GM19240 (cell line): ENCODE data around the gene FBN1.

Source experiments
- DNase-seq: peaks from one replicate; pipeline ENCODE4 v3.0.0; 2011; ENCODE audit warnings: low spot score; ENCODE audit not compliant: insufficient read length

The FBN1 gene

GRCh38 chr15:48556159-48556897 lies 89.2 kb downstream of the FBN1 start:
- DNase-seq: no peak

DNA sequence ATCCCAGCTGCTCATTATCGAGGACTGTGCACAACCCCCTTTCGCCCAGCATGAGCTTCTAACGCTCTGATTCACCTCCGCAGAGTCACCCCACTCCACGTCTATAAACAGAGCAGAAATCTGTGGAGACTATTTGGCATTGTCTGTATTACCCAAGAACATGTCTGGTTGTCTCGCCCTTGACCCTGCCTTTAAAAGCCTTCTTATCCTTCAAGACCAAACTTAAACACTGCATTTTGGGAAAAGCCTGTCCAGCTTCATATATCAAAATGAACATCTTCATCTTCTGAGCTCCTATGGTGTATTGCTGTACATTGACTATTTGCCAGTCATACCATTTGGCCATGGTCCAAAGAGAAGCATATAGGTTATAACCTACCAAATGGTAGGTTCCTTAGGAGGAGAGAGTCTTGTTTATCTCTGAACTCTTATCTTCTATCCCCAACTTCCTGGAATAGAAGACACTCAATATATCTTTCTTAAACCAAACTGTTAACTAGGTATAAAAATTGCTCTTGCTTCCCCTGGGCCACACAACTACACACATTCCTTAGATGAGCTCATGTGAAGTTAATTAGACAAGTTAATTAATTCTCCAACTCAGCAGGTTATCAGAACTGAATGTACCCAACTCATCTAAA lies 90.1 kb downstream of the FBN1 start:
- DNase-seq: no peak

- no peak for DNase-seq
Measured at GRCh38 chr15:48554112-48554511, 91.4 kb downstream of the FBN1 start.

GRCh38 chr15:48553559-48553958 lies 92.0 kb downstream of the FBN1 start:
- no peak for DNase-seq

DNA sequence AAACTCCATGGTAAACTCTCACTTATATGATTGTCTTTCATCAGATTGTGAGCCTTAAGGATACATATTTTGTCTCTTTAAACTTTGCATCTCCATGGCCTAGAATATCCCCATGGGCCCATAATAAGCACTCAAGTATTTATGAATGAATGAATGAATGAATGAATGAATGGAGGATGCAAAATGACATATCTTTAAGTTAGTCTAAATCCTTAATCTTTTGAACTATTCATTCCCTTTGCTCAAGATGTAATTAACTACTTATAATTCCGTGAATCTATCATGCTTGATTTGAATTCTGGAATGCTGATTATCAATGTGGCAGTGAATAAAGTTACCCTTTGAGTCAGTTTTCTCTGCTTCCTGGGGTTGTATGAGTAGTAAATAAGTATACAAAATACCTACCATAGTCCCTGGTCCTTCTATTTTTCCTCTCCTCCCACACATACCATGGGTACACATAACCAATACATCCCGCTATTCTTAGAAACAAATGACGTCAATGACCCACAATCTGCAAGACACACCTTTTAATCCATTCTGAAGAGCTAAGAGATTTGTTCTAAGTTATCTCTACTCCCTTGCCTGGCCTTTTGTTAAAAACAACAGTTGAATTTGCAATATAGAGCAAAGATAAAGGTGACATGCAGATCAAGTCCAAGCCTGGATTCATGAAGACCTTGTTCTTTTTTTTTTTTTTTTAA lies 94.5 kb downstream of the FBN1 start:
- DNase-seq: no peak

DNA sequence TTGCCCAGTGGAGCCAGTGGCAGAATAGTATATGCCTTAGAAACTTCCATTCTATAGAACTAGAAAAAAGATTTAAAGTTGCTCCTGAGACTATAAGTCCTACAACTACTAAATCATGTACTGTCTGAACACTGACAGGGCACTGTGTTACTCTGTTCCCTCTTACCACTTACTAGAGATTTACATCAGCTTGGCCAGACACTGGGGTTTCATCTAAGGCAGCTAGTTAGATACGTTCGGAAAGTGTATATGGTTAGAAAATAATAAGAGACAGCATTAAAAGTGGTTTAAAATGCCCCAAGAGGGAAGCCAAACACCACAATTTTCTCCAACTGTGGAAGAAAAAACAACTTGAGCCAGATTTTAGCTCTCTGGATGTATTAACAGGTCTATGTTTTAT lies 97.1 kb downstream of the FBN1 start:
- DNase-seq: no peak

GRCh38 chr15:48547286-48547685 lies 98.2 kb downstream of the FBN1 start:
- no peak for DNase-seq

GRCh38 chr15:48546296-48546695 lies 99.2 kb downstream of the FBN1 start:
- no peak for DNase-seq

DNA sequence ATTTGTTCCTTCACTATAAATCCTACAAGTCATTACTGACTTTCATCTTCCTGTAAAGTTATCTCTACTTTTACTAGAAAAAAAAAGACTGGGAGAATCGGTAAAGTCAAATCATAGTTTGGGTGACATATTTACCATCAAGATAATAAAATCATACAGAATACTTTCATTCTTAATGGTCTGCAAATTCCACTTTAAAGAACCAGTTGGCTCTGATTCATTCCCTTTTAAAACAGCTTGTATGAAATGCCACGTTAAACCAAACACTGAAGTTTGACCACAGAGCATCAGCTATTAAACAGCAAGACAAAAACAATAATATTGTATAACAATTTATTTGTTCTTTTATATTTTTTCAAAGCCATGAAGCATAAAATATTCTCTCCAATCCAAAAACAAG lies 100.7 kb downstream of the FBN1 start:
- no peak for DNase-seq

DNA sequence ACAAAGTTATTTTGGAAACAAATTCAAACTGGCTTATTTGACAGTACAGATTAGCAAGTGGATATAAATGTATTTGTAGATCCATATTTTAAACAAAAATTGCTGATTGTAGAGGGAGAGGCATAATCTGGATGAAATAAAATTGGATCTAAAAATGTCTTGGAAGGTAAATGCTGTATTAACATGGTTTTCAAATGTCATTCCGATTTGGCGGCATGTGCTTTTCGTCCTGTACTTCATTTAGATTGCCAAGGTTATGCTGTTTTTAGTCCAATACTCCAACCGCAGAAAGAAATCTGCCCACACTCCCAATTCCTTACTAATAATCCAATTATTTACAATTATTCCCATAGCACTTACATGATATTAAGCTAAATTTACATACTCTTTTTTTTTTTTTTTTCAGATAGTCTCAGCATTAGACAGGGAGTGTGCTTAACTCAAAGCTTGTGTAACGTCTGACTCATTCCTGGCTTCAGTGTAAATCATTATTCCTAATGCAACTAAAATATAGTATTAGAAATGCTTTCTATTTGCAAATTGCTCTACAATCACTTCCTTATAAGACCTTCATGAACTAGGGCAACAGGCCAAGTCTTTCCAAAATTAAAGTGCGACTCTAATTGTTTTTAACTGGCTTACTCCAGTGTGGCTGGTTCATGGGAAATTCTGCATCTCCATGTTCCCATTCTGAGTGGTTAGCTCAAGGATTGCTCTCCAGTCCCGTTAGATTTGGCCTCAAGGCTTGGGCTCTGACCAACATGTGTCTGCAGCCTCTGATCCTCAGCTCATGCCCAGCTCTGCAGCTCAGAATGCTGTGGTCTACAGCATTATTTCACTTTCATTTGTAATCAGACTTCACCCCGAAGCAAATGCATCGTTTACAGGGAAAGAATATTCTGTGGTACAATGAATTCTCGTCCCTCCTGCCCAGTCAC lies 103.9 kb downstream of the FBN1 start:
- DNase-seq: peak; percentile 43

DNA sequence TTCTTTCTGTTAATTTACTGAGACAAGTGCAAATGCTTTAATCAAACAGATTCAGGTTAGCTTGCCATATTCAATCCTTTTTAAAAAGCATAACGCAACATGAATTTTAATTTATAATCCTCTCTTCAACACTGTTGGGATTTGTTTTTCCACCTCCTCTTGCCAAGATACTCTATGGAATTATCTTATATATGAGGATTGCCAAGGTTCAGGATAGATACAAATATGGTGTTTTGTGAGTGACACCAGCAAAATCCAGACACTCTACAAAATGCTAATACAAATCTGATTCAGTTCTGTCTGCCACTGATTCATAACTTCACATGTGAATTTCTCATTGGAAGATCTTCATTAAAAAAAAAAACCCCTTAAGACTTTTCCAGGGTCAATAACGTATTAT lies 104.8 kb downstream of the FBN1 start:
- DNase-seq: no peak

- DNase-seq: no peak
Measured at GRCh38 chr15:48538941-48539340, 106.6 kb downstream of the FBN1 start.

GRCh38 chr15:48537271-48538113 lies 108.0 kb downstream of the FBN1 start:
- no peak for DNase-seq

- DNase-seq: no peak
Measured at GRCh38 chr15:48536681-48537091, 108.8 kb downstream of the FBN1 start.

GRCh38 chr15:48533982-48534381 lies 111.5 kb downstream of the FBN1 start:
- DNase-seq: no peak

DNA sequence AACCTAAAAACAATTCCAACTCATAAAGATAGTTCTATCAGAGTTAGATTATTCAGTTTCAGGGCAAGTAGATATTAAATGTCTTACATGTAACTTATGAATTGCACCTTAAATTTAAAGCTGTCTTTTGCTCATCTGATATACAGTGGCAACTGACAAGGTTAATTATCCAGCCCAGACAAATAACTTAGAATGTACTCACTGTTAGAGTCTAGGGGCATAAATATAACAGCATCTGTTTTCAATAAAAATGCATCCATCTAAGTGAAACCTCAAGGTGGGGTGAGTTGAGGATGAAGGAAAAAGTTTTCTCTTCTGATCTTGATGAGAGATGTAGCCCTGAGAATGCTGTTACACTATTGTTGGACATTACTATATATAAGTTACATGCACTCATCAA lies 112.6 kb downstream of the FBN1 start:
- DNase-seq: no peak

DNA sequence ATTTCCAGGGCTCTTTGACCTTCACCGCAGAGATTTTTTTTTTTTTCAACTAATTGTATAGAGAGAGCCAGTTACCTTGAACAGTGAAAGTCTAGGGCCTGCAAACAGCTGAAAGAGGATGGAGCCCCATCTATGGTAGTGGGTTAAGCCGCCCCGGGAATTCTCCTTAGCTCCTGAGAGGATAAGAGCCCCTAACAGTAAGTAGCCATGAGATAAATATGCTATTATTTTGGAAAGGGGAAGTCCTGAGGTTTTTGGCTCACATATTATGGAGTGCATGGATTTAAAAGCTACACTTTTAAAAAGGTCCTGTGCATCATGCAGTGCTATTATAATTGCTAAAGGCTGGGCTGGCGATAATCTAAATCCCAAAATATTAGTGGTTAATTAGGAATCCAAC lies 115.0 kb downstream of the FBN1 start:
- DNase-seq: no peak

DNA sequence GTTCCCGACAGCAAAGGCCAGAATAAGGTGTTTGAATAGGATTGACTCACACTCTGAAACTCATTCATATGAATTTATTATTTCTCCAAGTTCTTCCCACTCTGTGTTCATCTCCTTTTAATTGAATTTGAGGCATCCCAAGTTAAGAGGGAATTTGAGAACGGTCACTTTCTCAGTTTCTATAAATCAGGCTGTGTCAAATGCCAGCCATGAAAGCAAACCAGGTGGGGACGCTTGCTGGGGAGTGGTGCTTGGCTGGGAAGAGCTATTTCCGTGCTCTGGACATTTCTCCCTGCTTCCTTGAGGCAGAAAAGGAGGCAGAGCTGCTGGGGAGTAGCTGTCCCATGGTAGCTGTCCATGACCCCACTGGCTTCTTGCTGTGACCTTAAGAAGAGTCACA lies 116.6 kb downstream of the FBN1 start:
- no peak for DNase-seq

GRCh38 chr15:48527517-48527916 lies 118.0 kb downstream of the FBN1 start:
- no peak for DNase-seq

DNA sequence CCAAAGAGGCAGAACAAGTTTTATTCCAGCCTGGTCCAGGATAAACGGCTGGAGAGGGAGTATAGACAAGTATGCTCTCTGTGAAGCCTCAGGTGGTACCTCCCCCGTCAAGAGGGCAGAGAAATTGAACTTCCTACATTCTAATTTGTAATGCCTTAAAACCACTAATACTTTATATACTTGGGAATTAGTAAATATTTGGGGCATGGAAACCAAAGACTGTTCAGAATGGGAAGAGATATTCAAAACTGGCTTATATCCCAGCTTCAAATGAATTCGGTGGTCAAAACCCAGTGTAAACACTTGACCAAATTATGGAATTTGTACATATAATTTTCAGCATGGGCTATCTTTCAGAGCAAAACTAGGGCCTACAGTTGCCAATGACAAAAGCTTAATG lies 122.6 kb downstream of the FBN1 start:
- DNase-seq: no peak

DNA sequence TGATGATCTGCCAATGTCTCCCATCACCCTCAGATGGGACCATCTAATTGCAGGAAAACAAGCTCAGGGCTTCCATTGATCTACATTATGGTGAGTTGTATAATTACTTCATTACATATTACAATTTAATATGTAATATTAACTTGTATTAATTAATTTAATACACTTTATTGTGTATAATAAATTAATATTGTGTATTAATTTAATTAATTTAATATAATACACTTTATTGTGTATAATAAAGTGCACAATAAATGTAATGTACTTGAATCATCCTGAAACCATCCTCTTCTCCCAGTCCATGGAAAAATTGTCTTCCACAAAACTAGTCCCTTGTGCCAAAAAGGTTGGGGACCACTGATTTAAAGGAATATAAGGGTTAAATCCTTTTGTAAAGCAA lies 123.4 kb downstream of the FBN1 start:
- DNase-seq: no peak
